Testis (tissue), 2 donors: ENCODE results near the gene TTBK2.

ENCODE experiments used
- CTCF ChIP-seq, 3 experiments: fragments of 450-650 bp in 2 of 3; fragments of 200-600 bp in 1 of 3; sonication (generic) in 1 of 3; IDR thresholded peaks; one replicate each; pipeline ENCODE4 v1.5.1; 2016 to 2019; ENCODE audit warnings: antibody characterized with exemption in 3 of 3, mild to moderate bottlenecking in 2 of 3, moderate library complexity in 1 of 3
- POLR2A ChIP-seq: fragments of 450-650 bp; IDR thresholded peaks from one replicate; pipeline ENCODE4 v1.6.1; 2017; ENCODE audit warnings: antibody characterized with exemption, mild to moderate bottlenecking, moderate library complexity

- TF ChIP-seq CTCF (IDR thresholded peaks at IDR 0.05) (no peak), POLR2A (no peak)
Measured at GRCh38 chr15:42848846-42849245, 71.7 kb downstream of the TTBK2 start.
